Smooth muscle cell of the pulmonary artery (primary cell): Measurements from ENCODE around the gene GLYAT. TPM values are rescaled to one million over a fixed set of nuclear protein-coding genes. Genes with fewer than 3 reads are reported as not detected.

Experiments
- total RNA-seq: library from RNA; depleted of rRNA; stranded (reverse); fragments of >200 nt; gene quantifications from 2 replicates; pipeline ENCODE4 v1.2.3, GENCODE V29; 2014

The GLYAT gene, protein sequence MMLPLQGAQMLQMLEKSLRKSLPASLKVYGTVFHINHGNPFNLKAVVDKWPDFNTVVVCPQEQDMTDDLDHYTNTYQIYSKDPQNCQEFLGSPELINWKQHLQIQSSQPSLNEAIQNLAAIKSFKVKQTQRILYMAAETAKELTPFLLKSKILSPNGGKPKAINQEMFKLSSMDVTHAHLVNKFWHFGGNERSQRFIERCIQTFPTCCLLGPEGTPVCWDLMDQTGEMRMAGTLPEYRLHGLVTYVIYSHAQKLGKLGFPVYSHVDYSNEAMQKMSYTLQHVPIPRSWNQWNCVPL
- total RNA-seq, result not detected in 2 replicates

DNA sequence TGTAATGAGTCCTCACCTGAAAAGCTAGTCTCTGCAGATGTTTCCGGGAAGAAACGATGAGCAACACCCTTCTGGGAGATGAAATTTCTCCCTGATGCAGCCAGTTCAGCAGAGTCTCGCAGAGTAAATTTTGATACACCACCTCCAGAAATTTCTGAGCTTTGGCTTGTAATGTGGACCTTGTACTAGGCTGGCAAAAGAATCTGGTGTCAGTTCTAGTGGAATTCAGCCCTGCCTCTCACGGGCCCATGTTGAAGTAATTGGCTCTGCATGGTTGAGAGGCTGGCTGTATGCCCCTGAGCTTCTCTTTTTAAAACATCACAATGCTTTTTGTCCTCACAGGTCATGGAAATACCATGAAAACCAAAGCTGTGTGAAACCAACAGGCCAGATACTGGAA is at the start of gene GLYAT:
TSS of gene GLYAT (minus strand) at position 125 of the 400 bp plus-strand sequence. CDS start 7,447 bp downstream, outside the sequence.

Other genes starting within 250 kb of the GLYAT start
- gene OR5B21, start 223.8 kb downstream of the GLYAT start, total RNA-seq, result not detected in 2 replicates
- 2.3 and 7.2 TPM in 2 replicates for gene LPXN, start 156.1 kb downstream of the GLYAT start, total RNA-seq
- 45.4 and 52.2 TPM in 2 replicates for gene ZFP91, start 152.9 kb downstream of the GLYAT start, total RNA-seq
- gene CNTF, start 109.3 kb downstream of the GLYAT start, total RNA-seq, result 1.8 and 1.9 TPM in 2 replicates
- gene GLYATL2, start 112.8 kb upstream of the GLYAT start, total RNA-seq, result 0.78 and 1.1 TPM in 2 replicates
- 0.13 and 0.26 TPM in 2 replicates for gene GLYATL1, start 207.5 kb upstream of the GLYAT start, total RNA-seq